ENCODE results near the gene RPL3. TPM values are rescaled to one million over a fixed set of nuclear protein-coding genes. Genes with fewer than 3 reads are reported as not detected.

Gene RPL3
- total RNA-seq, 1 donor from 2014 or later = 2,149 TPM

- Mint-ChIP-seq H3K4me3 (ENCODE audit: unreplicated experiment) (no peak overlapping the region), H3K4me1 (ENCODE audit: unreplicated experiment) (peaks cover 8% of the 10 kb centered on the region), H3K27ac (ENCODE audit: unreplicated experiment) (no peak overlapping the region), H3K36me3 (ENCODE audit: low read depth, unreplicated experiment) (peaks cover 3% of the 10 kb centered on the region), H3K27me3 (ENCODE audit: unreplicated experiment) (peaks cover 16% of the 10 kb centered on the region), H3K9me3 (ENCODE audit: unreplicated experiment) (no peaks in the 10 kb centered on the region)
- DNase-seq (ENCODE audit: low spot score) = no peak
- no peak for TF ChIP-seq CTCF (IDR thresholded peaks at IDR 0.05; ENCODE audit: unreplicated experiment)
Observed at GRCh38 chr22:39364714-39365491, 45.5 kb upstream of the RPL3 start.

- no peak overlapping the region for H3K27ac Mint-ChIP-seq (ENCODE audit: unreplicated experiment)
- no peak for TF ChIP-seq CTCF (IDR thresholded peaks at IDR 0.05; ENCODE audit: unreplicated experiment)
- H3K9me3 Mint-ChIP-seq (ENCODE audit: unreplicated experiment) = no peaks in the 10 kb centered on the region
- peaks cover 8% of the 10 kb centered on the region for H3K4me1 Mint-ChIP-seq (ENCODE audit: unreplicated experiment)
- DNase-seq (ENCODE audit: low spot score) = no peak
- no peak overlapping the region for H3K4me3 Mint-ChIP-seq (ENCODE audit: unreplicated experiment)
- peaks cover 3% of the 10 kb centered on the region for H3K36me3 Mint-ChIP-seq (ENCODE audit: low read depth, unreplicated experiment)
- peaks cover 16% of the 10 kb centered on the region for H3K27me3 Mint-ChIP-seq (ENCODE audit: unreplicated experiment)
Observed at GRCh38 chr22:39363751-39364515, 44.5 kb upstream of the RPL3 start.

- no peak for TF ChIP-seq CTCF (IDR thresholded peaks at IDR 0.05; ENCODE audit: unreplicated experiment)
- H3K4me3 Mint-ChIP-seq (ENCODE audit: unreplicated experiment) = peak overlapping the region; percentile 72
- DNase-seq (ENCODE audit: low spot score) = no peak
- peaks cover 17% of the 10 kb centered on the region for H3K27me3 Mint-ChIP-seq (ENCODE audit: unreplicated experiment)
- no peaks in the 10 kb centered on the region for H3K9me3 Mint-ChIP-seq (ENCODE audit: unreplicated experiment)
- no peak overlapping the region for H3K27ac Mint-ChIP-seq (ENCODE audit: unreplicated experiment)
- peaks cover 8% of the 10 kb centered on the region for H3K4me1 Mint-ChIP-seq (ENCODE audit: unreplicated experiment)
- H3K36me3 Mint-ChIP-seq (ENCODE audit: low read depth, unreplicated experiment) = peaks cover 3% of the 10 kb centered on the region
Observed at GRCh38 chr22:39362932-39363331, 43.5 kb upstream of the RPL3 start.

- H3K27me3 Mint-ChIP-seq (ENCODE audit: unreplicated experiment) = peaks cover 15% of the 10 kb centered on the region
- TF ChIP-seq CTCF (IDR thresholded peaks at IDR 0.05; ENCODE audit: unreplicated experiment) = no peak
- no peak overlapping the region for H3K4me3 Mint-ChIP-seq (ENCODE audit: unreplicated experiment)
- no peak overlapping the region for H3K27ac Mint-ChIP-seq (ENCODE audit: unreplicated experiment)
- no peaks in the 10 kb centered on the region for H3K9me3 Mint-ChIP-seq (ENCODE audit: unreplicated experiment)
- H3K4me1 Mint-ChIP-seq (ENCODE audit: unreplicated experiment) = peaks cover 8% of the 10 kb centered on the region
- peaks cover 3% of the 10 kb centered on the region for H3K36me3 Mint-ChIP-seq (ENCODE audit: low read depth, unreplicated experiment)
- DNase-seq (ENCODE audit: low spot score) = no peak
Observed at GRCh38 chr22:39362271-39362670, 42.8 kb upstream of the RPL3 start.

GRCh38 chr22:39361496-39361895, 42.1 kb upstream of the RPL3 start:
- Mint-ChIP-seq H3K4me1 (ENCODE audit: unreplicated experiment) (peaks cover 3% of the 10 kb centered on the region), H3K27me3 (ENCODE audit: unreplicated experiment) (peaks cover 15% of the 10 kb centered on the region), H3K36me3 (ENCODE audit: low read depth, unreplicated experiment) (peaks cover 3% of the 10 kb centered on the region), H3K4me3 (ENCODE audit: unreplicated experiment) (no peak overlapping the region), H3K27ac (ENCODE audit: unreplicated experiment) (no peak overlapping the region), H3K9me3 (ENCODE audit: unreplicated experiment) (no peaks in the 10 kb centered on the region)
- TF ChIP-seq CTCF (IDR thresholded peaks at IDR 0.05; ENCODE audit: unreplicated experiment) = no peak
- no peak for DNase-seq (ENCODE audit: low spot score)

Measured in endothelial cell (in vitro differentiated cells).